Neural cell (in vitro differentiated cells): Measurements from ENCODE around the gene CFL1. TPM values are rescaled to one million over a fixed set of nuclear protein-coding genes. Genes with fewer than 3 reads are reported as not detected.

Experiments
- H2AFZ ChIP-seq: fragments of 200-600, 300-800 bp; sonication (generic), shearing (Covaris generic); 2 replicates; pipeline ENCODE4 v1.6.0; 2014; ENCODE audit warnings: low read depth, mild to moderate bottlenecking, antibody characterized with exemption, low read length, moderate library complexity
- H3F3A ChIP-seq: fragments of 200-600 bp; shearing (Covaris generic); 2 replicates; pipeline ENCODE4 v1.6.1; 2016; ENCODE audit warnings: mild to moderate bottlenecking, moderate library complexity, mixed read lengths, antibody characterized with exemption, low read length; ENCODE audit not compliant: insufficient read depth, poor library complexity, severe bottlenecking
- H3K27ac ChIP-seq: fragments of 200-600, 300-800 bp; sonication (generic), shearing (Covaris generic); 2 replicates; pipeline ENCODE4 v1.5.1; 2014; ENCODE audit warnings: mild to moderate bottlenecking, low read length, moderate library complexity
- H3K27me3 ChIP-seq: fragments of 300-800, 200-600 bp; sonication (generic), shearing (Covaris generic); 2 replicates; pipeline ENCODE4 v1.6.0; 2014; ENCODE audit warnings: mild to moderate bottlenecking, low read depth, low read length, moderate library complexity; ENCODE audit not compliant: insufficient read depth
- H3K36me3 ChIP-seq: fragments of 300-800, 200-600 bp; sonication (generic), shearing (Covaris generic); 2 replicates; pipeline ENCODE4 v1.5.1; 2014; ENCODE audit warnings: mild to moderate bottlenecking, antibody characterized with exemption, low read length, moderate library complexity; ENCODE audit not compliant: insufficient read depth
- H3K4me2 ChIP-seq: fragments of 300-800, 200-600 bp; sonication (generic), shearing (Covaris generic); 2 replicates; pipeline ENCODE4 v1.6.0; 2014; ENCODE audit warnings: mild to moderate bottlenecking, low read length
- H3K4me3 ChIP-seq: fragments of 300-800, 200-600 bp; sonication (generic), shearing (Covaris generic); 2 replicates; pipeline ENCODE4 v1.5.1; 2014; ENCODE audit warnings: mild to moderate bottlenecking, low read length, moderate library complexity
- H3K79me2 ChIP-seq: fragments of 200-600 bp; shearing (Covaris generic); replicated peaks from 2 replicates; pipeline ENCODE4 v1.6.0; 2014; ENCODE audit warnings: mild to moderate bottlenecking, low read length, moderate library complexity; ENCODE audit not compliant: insufficient read depth
- H3K9ac ChIP-seq: fragments of 300-800, 200-600 bp; sonication (generic), shearing (Covaris generic); 2 replicates; pipeline ENCODE4 v1.6.1; 2016; ENCODE audit warnings: mild to moderate bottlenecking, low read length, mixed read lengths
- H3K9me2 ChIP-seq: fragments of 200-600 bp; shearing (Covaris generic); 2 replicates; pipeline ENCODE4 v1.6.1; 2016; ENCODE audit warnings: mild to moderate bottlenecking, low read length, mixed read lengths; ENCODE audit not compliant: insufficient read depth
- H3K9me3 ChIP-seq: fragments of 200-600, 300-800 bp; sonication (generic), shearing (Covaris generic); 2 replicates; pipeline ENCODE4 v1.6.1; 2016; ENCODE audit warnings: mild to moderate bottlenecking, mixed run types, low read length, moderate library complexity, mixed read lengths
- H4K20me1 ChIP-seq: fragments of 200-600 bp; shearing (Covaris generic); 2 replicates; pipeline ENCODE4 v1.6.1; 2016; ENCODE audit warnings: mild to moderate bottlenecking, mixed run types; ENCODE audit not compliant: insufficient read depth
- EP300 ChIP-seq: fragments of 450-650 bp; conservative IDR thresholded peaks from 2 replicates; pipeline ENCODE4 v1.6.1; 2014; ENCODE audit warnings: antibody characterized with exemption, mild to moderate bottlenecking, moderate library complexity; ENCODE audit not compliant: poor library complexity, severe bottlenecking
- EZH2 ChIP-seq: fragments of 200-600, 300-800 bp; shearing (Covaris generic), sonication (generic); IDR thresholded peaks from 2 replicates; pipeline ENCODE4 v1.6.1; 2014; ENCODE audit warnings: antibody characterized with exemption, low read length, borderline replicate concordance, mild to moderate bottlenecking; ENCODE audit not compliant: insufficient read depth, poor library complexity, severe bottlenecking
- MXI1 ChIP-seq: fragments of 450-650 bp; conservative IDR thresholded peaks from 2 replicates; pipeline ENCODE4 v1.6.1; 2014; ENCODE audit warnings: antibody characterized with exemption, mild to moderate bottlenecking; ENCODE audit not compliant: poor library complexity, severe bottlenecking
- POLR2AphosphoS5 ChIP-seq: IDR thresholded peaks from 2 replicates; pipeline ENCODE4 v1.6.1; 2012
- RAD21 ChIP-seq: fragments of 450-650 bp; conservative IDR thresholded peaks from 2 replicates; pipeline ENCODE4 v1.6.1; 2014; ENCODE audit warnings: antibody characterized with exemption, mild to moderate bottlenecking, moderate library complexity
- SMC3 ChIP-seq: fragments of 450-650 bp; conservative IDR thresholded peaks from 2 replicates; pipeline ENCODE4 v1.6.1; 2014; ENCODE audit warnings: antibody characterized with exemption, mild to moderate bottlenecking, moderate library complexity; ENCODE audit not compliant: poor library complexity
- TAF1 ChIP-seq: IDR thresholded peaks from 2 replicates; pipeline ENCODE4 v1.6.1; 2012; ENCODE audit warnings: low read depth
- polyA plus RNA-seq: library from polyadenylated mRNA; depleted of rRNA; stranded (reverse); fragments of >200 nt; gene quantifications from 2 replicates; pipeline ENCODE4 v1.2.3, GENCODE V29; 2014
- TF ChIP-seq, protein P1 (sequence below): fragments of 450-650 bp; IDR thresholded peaks from 2 replicates; pipeline ENCODE4 v1.5.1; 2014; ENCODE audit warnings: antibody characterized with exemption, mild to moderate bottlenecking, moderate library complexity; ENCODE audit not compliant: poor library complexity, severe bottlenecking
- TF ChIP-seq, protein P2 (sequence below): IDR thresholded peaks from 2 replicates; pipeline ENCODE4 v1.6.1; 2012; ENCODE audit warnings: borderline replicate concordance

Gene CFL1
- polyA plus RNA-seq, 1 donor from 2014 or later: 1,633 TPM

DNA sequence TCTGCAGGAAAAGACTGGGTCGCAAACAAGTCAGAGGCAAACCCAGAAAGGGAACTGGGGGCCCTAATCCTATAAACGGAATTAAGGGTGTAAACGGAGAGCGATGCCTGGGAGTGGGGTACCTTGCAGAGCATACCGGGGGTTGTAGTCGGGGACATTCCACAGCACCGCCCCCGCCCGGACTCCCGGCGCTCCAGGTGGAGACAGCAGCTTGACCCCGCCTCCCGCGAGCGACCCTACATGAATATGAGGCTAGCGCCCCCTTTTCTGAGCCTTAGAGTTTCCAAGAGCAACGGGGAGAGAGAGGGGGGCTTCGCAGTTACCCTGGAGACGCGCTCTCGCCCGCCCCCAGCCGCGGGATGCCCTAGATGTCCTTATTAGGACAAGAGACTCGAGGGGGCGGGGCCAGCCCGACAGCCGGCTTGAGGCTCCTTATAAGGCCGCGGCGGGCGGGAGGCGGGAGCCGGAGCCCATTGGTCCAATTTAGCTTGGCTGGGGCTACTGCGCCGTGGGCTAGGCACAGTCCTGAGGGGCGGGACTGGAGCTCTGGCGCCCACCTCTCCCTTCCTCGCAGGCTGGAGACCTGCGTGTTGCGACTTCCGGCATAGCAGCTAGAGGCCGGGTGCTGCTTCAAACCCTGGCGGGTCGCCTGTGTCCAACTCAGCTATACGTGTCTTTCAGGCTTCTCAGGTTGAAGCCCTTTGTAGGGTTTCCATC is 1.3 kb upstream of the CFL1 start:
- peak overlapping the region; percentile 98 for H3K9ac ChIP-seq
- H4K20me1 ChIP-seq: peaks cover 32% of the 10 kb centered on the region
- no peaks in the 10 kb centered on the region for H3K9me3 ChIP-seq
- TF ChIP-seq TAF1: peak; percentile 66
- no peak for TF ChIP-seq RAD21
- TF ChIP-seq POLR2AphosphoS5: peak; percentile 99
- no peak for TF ChIP-seq SMC3
- TF ChIP-seq MXI1: peak; percentile 82
- TF ChIP-seq EP300: peak; percentile 92
- TF ChIP-seq, protein P1, sequence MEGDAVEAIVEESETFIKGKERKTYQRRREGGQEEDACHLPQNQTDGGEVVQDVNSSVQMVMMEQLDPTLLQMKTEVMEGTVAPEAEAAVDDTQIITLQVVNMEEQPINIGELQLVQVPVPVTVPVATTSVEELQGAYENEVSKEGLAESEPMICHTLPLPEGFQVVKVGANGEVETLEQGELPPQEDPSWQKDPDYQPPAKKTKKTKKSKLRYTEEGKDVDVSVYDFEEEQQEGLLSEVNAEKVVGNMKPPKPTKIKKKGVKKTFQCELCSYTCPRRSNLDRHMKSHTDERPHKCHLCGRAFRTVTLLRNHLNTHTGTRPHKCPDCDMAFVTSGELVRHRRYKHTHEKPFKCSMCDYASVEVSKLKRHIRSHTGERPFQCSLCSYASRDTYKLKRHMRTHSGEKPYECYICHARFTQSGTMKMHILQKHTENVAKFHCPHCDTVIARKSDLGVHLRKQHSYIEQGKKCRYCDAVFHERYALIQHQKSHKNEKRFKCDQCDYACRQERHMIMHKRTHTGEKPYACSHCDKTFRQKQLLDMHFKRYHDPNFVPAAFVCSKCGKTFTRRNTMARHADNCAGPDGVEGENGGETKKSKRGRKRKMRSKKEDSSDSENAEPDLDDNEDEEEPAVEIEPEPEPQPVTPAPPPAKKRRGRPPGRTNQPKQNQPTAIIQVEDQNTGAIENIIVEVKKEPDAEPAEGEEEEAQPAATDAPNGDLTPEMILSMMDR: peak; percentile 73
- no peaks in the 10 kb centered on the region for H3K27me3 ChIP-seq
- H3K79me2 ChIP-seq: peaks cover 48% of the 10 kb centered on the region
- peak overlapping the region; percentile 95 for H3K4me2 ChIP-seq
- peak overlapping the region; percentile 100 for H3K4me3 ChIP-seq
- peaks cover 5% of the 10 kb centered on the region for H3F3A ChIP-seq
- H3K9me2 ChIP-seq: no peaks in the 10 kb centered on the region
- no peak overlapping the region for H2AFZ ChIP-seq
- H3K36me3 ChIP-seq: peaks cover 2% of the 10 kb centered on the region
- peak overlapping the region; percentile 100 for H3K27ac ChIP-seq

DNA sequence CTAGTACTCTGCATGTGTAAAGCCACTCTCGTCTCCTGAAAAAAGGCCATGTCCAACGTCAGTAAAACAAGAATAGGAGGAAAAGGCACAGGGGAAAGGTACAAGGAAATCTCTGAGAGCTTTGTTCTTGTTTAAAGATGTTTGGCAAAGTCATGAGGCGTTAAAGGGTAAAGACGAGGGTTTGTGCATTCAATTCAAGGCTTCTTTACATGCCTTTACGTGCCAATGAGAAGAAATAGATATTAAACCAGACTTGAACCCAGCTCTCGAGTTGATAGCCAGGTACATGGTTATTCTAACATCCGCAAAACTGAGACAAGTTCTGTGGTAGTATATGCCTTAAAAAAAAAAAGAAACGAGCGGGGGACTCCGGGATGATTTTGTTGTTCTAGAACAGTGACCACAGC is 704 bp upstream of the CFL1 start:
- H3K9me3 ChIP-seq: no peaks in the 10 kb centered on the region
- H3K9ac ChIP-seq: peak overlapping the region; percentile 91
- peak overlapping the region; percentile 91 for H3K4me2 ChIP-seq
- H3K9me2 ChIP-seq: no peaks in the 10 kb centered on the region
- H3K4me3 ChIP-seq: peak overlapping the region; percentile 100
- H3K27me3 ChIP-seq: no peaks in the 10 kb centered on the region
- TF ChIP-seq, protein P2, sequence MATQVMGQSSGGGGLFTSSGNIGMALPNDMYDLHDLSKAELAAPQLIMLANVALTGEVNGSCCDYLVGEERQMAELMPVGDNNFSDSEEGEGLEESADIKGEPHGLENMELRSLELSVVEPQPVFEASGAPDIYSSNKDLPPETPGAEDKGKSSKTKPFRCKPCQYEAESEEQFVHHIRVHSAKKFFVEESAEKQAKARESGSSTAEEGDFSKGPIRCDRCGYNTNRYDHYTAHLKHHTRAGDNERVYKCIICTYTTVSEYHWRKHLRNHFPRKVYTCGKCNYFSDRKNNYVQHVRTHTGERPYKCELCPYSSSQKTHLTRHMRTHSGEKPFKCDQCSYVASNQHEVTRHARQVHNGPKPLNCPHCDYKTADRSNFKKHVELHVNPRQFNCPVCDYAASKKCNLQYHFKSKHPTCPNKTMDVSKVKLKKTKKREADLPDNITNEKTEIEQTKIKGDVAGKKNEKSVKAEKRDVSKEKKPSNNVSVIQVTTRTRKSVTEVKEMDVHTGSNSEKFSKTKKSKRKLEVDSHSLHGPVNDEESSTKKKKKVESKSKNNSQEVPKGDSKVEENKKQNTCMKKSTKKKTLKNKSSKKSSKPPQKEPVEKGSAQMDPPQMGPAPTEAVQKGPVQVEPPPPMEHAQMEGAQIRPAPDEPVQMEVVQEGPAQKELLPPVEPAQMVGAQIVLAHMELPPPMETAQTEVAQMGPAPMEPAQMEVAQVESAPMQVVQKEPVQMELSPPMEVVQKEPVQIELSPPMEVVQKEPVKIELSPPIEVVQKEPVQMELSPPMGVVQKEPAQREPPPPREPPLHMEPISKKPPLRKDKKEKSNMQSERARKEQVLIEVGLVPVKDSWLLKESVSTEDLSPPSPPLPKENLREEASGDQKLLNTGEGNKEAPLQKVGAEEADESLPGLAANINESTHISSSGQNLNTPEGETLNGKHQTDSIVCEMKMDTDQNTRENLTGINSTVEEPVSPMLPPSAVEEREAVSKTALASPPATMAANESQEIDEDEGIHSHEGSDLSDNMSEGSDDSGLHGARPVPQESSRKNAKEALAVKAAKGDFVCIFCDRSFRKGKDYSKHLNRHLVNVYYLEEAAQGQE: peak; percentile 3
- no peak for TF ChIP-seq EZH2
- TF ChIP-seq POLR2AphosphoS5: no peak
- peak overlapping the region; percentile 99 for H3K27ac ChIP-seq
- H4K20me1 ChIP-seq: peaks cover 38% of the 10 kb centered on the region
- H2AFZ ChIP-seq: peak overlapping the region; percentile 16
- H3K36me3 ChIP-seq: peaks cover 5% of the 10 kb centered on the region
- H3K79me2 ChIP-seq: peaks cover 53% of the 10 kb centered on the region
- H3F3A ChIP-seq: peaks cover 5% of the 10 kb centered on the region
